B cell (primary cell): ENCODE data around the gene DYNC1I1. TPM values are rescaled to one million over a fixed set of nuclear protein-coding genes. Genes with fewer than 3 reads are reported as not detected.

ENCODE experiments used
- ATAC-seq: fragments of 200-7000 bp; cut with Tn5 transposase; one replicate; pipeline ENCODE4 v1.10.0; 2021; ENCODE audit warnings: low read depth, mild to moderate bottlenecking, moderate number of reproducible peaks, moderate library complexity
- CTCF ChIA-PET: fragments of 350-600 bp; sonication (Branson Sonifier 250); formaldehyde crosslinking; loops from one replicate; lab custom pipeline; 2021; ENCODE audit warnings: antibody characterized with exemption, inconsistent platforms; lab: Charles Lee
- POLR2A ChIA-PET: fragments of 350-600 bp; sonication (Branson Sonifier 250); formaldehyde crosslinking; loops from one replicate; lab custom pipeline; 2021; ENCODE audit warnings: antibody characterized with exemption; lab: Charles Lee
- DNase-seq: peaks from one replicate; pipeline ENCODE4 v3.0.0; 2013
- H2AFZ ChIP-seq: 2 replicates; pipeline ENCODE4 v1.6.1; 2012; ENCODE audit warnings: mild to moderate bottlenecking, low read depth, low read length; ENCODE audit not compliant: insufficient read depth, poor library complexity, severe bottlenecking
- H3K27ac ChIP-seq, 2 donors: 1 replicate in 1 of 2; 2 replicates in 1 of 2; pipeline ENCODE4 v1.5.1; 2012 to 2013; ENCODE audit warnings: low read length in 2 of 2, mild to moderate bottlenecking in 2 of 2, moderate library complexity in 1 of 2
- H3K27me3 ChIP-seq, 4 experiments: fragments of 200-600 bp in 1 of 4; sonication (generic) in 1 of 4; replicated peaks in 1 of 4; 1 replicate in 2 of 4; 2 replicates in 2 of 4; pipeline versions ENCODE4 v1.6.1 to v1.7.0; 2013 to 2016; ENCODE audit warnings: low read length in 3 of 4, mild to moderate bottlenecking in 2 of 4, mixed read lengths in 1 of 4, moderate library complexity in 1 of 4; ENCODE audit not compliant: insufficient read depth in 4 of 4, control insufficient read depth in 3 of 4; ENCODE audit errors: control extremely low read depth in 1 of 4
- H3K36me3 ChIP-seq, 2 experiments: replicated peaks in 1 of 2; 1 replicate in 1 of 2; 2 replicates in 1 of 2; pipeline versions ENCODE4 v1.6.1 to v1.7.1; 2013; ENCODE audit warnings: low read length in 1 of 2; ENCODE audit not compliant: insufficient read depth in 2 of 2, control insufficient read depth in 1 of 2; ENCODE audit errors: control extremely low read depth in 1 of 2, extremely low read depth in 1 of 2
- H3K4me1 ChIP-seq, 2 donors: fragments of 200-600 bp in 1 of 2; sonication (generic) in 1 of 2; 1 replicate in 1 of 2; 2 replicates in 1 of 2; pipeline versions ENCODE4 v1.5.1 to v1.6.1; 2013 to 2017; ENCODE audit warnings: low read length in 2 of 2; ENCODE audit not compliant: control insufficient read depth in 2 of 2, insufficient read depth in 2 of 2
- H3K4me2 ChIP-seq: replicated peaks from 2 replicates; pipeline ENCODE3; 2012; ENCODE audit warnings: mild to moderate bottlenecking, low read depth, low read length; ENCODE audit not compliant: poor library complexity, severe bottlenecking
- H3K4me3 ChIP-seq, 5 experiments: fragments of 200-600 bp in 1 of 5; sonication (generic) in 1 of 5; 1 replicate in 3 of 5; 2 replicates in 2 of 5; pipeline versions ENCODE4 v1.5.1 to v1.7.0; 2011 to 2016; ENCODE audit warnings: low read length in 4 of 5, mild to moderate bottlenecking in 4 of 5, low read depth in 2 of 5, control low read depth in 1 of 5, moderate library complexity in 1 of 5; ENCODE audit not compliant: insufficient read depth in 1 of 5; ENCODE audit errors: control extremely low read depth in 1 of 5, extremely low read depth in 1 of 5
- H3K79me2 ChIP-seq: fragments of 200-600 bp; sonication (generic); one replicate; pipeline ENCODE4 v1.6.0; 2016; ENCODE audit warnings: low read length; ENCODE audit not compliant: control insufficient read depth, insufficient read depth
- H3K9ac ChIP-seq: fragments of 200-600 bp; sonication (generic); 2 replicates; pipeline ENCODE4 v1.6.1; 2017; ENCODE audit warnings: mild to moderate bottlenecking, low read length, moderate library complexity
- H3K9me3 ChIP-seq, 3 donors: one replicate each; pipeline versions ENCODE4 v1.6.1 to v1.7.1; 2013; ENCODE audit warnings: low read length in 2 of 3; ENCODE audit not compliant: control insufficient read depth in 2 of 3, insufficient read depth in 1 of 3; ENCODE audit errors: control extremely low read depth in 1 of 3
- H4K20me1 ChIP-seq: 2 replicates; pipeline ENCODE4 v1.6.0; 2012; ENCODE audit warnings: mild to moderate bottlenecking, low read length; ENCODE audit not compliant: insufficient read depth, control insufficient read depth, poor library complexity, severe bottlenecking
- H3K27ac Mint-ChIP-seq: one replicate; pipeline ENCODE4 v1.8.0; 2021; ENCODE audit warnings: mixed read lengths
- H3K27me3 Mint-ChIP-seq: one replicate; pipeline ENCODE4 v1.8.0; 2021; ENCODE audit warnings: mixed read lengths
- H3K4me1 Mint-ChIP-seq: one replicate; pipeline ENCODE4 v1.8.0; 2021; ENCODE audit warnings: mixed read lengths
- H3K4me3 Mint-ChIP-seq: one replicate; pipeline ENCODE4 v1.8.0; 2021; ENCODE audit warnings: mixed read lengths
- H3K9me3 Mint-ChIP-seq: one replicate; pipeline ENCODE4 v1.8.0; 2022; ENCODE audit warnings: mixed read lengths; ENCODE audit not compliant: insufficient read depth
- CTCF ChIP-seq: fragments of 200-600 bp; IDR thresholded peaks from one replicate; pipeline ENCODE4 v1.8.0; 2022; ENCODE audit warnings: antibody characterized with exemption, mild to moderate bottlenecking
- EZH2 ChIP-seq: IDR thresholded peaks from 2 replicates; pipeline ENCODE4 v1.6.1; 2012; ENCODE audit warnings: borderline replicate concordance, low read depth, mild to moderate bottlenecking, moderate library complexity, low read length; ENCODE audit not compliant: insufficient read depth, poor library complexity, severe bottlenecking
- WGBS: methylation state at CpG from one replicate; pipeline ENCODE4 v1.1.5; 2013; ENCODE audit warnings: missing lambda C conversion rate; ENCODE audit not compliant: insufficient coverage; 5-methylcytosine and 5-hydroxymethylcytosine counted together
- intact Hi-C: fragments of 100-400 bp; cut with micrococcal nuclease; formaldehyde crosslinking; loops from one replicate; pipeline ENCODE4 v1.10.0; 2022
- polyA plus RNA-seq: library from polyadenylated mRNA; depleted of rRNA; stranded (reverse); fragments of >200 nt; gene quantifications from 2 replicates; pipeline ENCODE4 v1.2.3, GENCODE V29; 2012
- total RNA-seq, 2 donors: library from RNA; stranded (reverse); fragments of 120-200 nt in 1 of 2; gene quantifications; 1 replicate in 1 of 2; 2 replicates in 1 of 2; pipeline versions ENCODE4 v1.2.3 to v1.2.4, GENCODE V29; 2013 to 2022

DYNC1I1 gene
- total and polyA plus RNA-seq, 2 donors (not counting 1 experiment from before 2014, with no cell fraction given), result not detected

GRCh38 chr7:95925236-95925635 is 152.9 kb downstream of the DYNC1I1 start:
- intact Hi-C loops, result no loop called here

GRCh38 chr7:95925971-95926370 is 153.6 kb downstream of the DYNC1I1 start:
- ATAC-seq, result no peak
- H3K36me3 ChIP-seq, result no peaks in the 10 kb centered on the region
- no peaks in the 10 kb centered on the region for H3K79me2 ChIP-seq
- Mint-ChIP-seq H3K4me1 (no peaks in the 10 kb centered on the region), H3K27ac (no peak overlapping the region), H3K27me3 (peaks cover 6% of the 10 kb centered on the region), H3K9me3 (no peaks in the 10 kb centered on the region), H3K4me3 (no peak overlapping the region)
- H3K4me2 ChIP-seq, result no peak overlapping the region
- no peaks in the 10 kb centered on the region for H4K20me1 ChIP-seq
- H3K27me3 ChIP-seq, result peaks cover 0 to 5% (median 0%) of the 10 kb centered on the region in 4 experiments
- H3K9ac ChIP-seq, result no peak overlapping the region
- no peak for DNase-seq
- no peak overlapping the region for H3K4me3 ChIP-seq
- TF ChIP-seq EZH2 (no peak), CTCF (no peak)
- POLR2A ChIA-PET, result no interaction called here
- CTCF ChIA-PET, result interaction anchor here (1.1 to 3.2 kb wide), 2 partner anchors 9 to 11 kb away, joined by 5 to 12 read pairs; no protein-coding TSS in a partner anchor
- H3K9me3 ChIP-seq, result no peaks in the 10 kb centered on the region
- no peak overlapping the region for H3K27ac ChIP-seq
- intact Hi-C loops, result no loop called here
- no peaks in the 10 kb centered on the region for H3K4me1 ChIP-seq
- no peak overlapping the region for H2AFZ ChIP-seq

More at GRCh38 chr7:95925236-95925635, 152.9 kb downstream of the DYNC1I1 start:
- H3K4me3 ChIP-seq, result no peak overlapping the region
- no peak overlapping the region for H3K4me2 ChIP-seq
- POLR2A ChIA-PET, result no interaction called here
- no peaks in the 10 kb centered on the region for H3K9me3 Mint-ChIP-seq
- DNase-seq (no peak), ATAC-seq (no peak)
- H3K27me3 ChIP-seq, result peaks cover 0 to 5% (median 0%) of the 10 kb centered on the region in 4 experiments
- peaks cover 6% of the 10 kb centered on the region for H3K27me3 Mint-ChIP-seq
- H3K4me3 Mint-ChIP-seq, result no peak overlapping the region
- no peaks in the 10 kb centered on the region for H3K36me3 ChIP-seq
- CTCF ChIA-PET, result interaction anchor here (1.4 to 3.2 kb wide), 2 partner anchors 8 to 1139 kb away, joined by 7 to 12 read pairs; no protein-coding TSS in a partner anchor
- no peak overlapping the region for H3K9ac ChIP-seq
- TF ChIP-seq EZH2, result no peak
- TF ChIP-seq CTCF, result no peak
- no peaks in the 10 kb centered on the region for H3K9me3 ChIP-seq
- H2AFZ ChIP-seq, result no peak overlapping the region
- H4K20me1 ChIP-seq, result no peaks in the 10 kb centered on the region
- no peak overlapping the region for H3K27ac ChIP-seq
- H3K27ac Mint-ChIP-seq, result no peak overlapping the region
- no peaks in the 10 kb centered on the region for H3K4me1 Mint-ChIP-seq
- H3K4me1 ChIP-seq, result no peaks in the 10 kb centered on the region
- 90% methylated on average over 3 of the region's 3 CpGs for WGBS
- no peaks in the 10 kb centered on the region for H3K79me2 ChIP-seq
